COLO668 (cell line): Measurements from ENCODE around the gene ADAMTS6.
"Not testable (repeated sequence)": the region's sequence is repeated elsewhere in the genome, so short reads cannot be mapped to it uniquely, and the experiment has no call there.

Experiments
- DNase-seq: peaks from one replicate; lab custom pipeline; 2025; ENCODE audit not compliant: unreplicated experiment; lab: John Stamatoyannopoulos, UW

Gene ADAMTS6

GRCh38 chr5:65468633-65469032 lies 13.1 kb downstream of the ADAMTS6 start:
- DNase-seq: no peak

DNA sequence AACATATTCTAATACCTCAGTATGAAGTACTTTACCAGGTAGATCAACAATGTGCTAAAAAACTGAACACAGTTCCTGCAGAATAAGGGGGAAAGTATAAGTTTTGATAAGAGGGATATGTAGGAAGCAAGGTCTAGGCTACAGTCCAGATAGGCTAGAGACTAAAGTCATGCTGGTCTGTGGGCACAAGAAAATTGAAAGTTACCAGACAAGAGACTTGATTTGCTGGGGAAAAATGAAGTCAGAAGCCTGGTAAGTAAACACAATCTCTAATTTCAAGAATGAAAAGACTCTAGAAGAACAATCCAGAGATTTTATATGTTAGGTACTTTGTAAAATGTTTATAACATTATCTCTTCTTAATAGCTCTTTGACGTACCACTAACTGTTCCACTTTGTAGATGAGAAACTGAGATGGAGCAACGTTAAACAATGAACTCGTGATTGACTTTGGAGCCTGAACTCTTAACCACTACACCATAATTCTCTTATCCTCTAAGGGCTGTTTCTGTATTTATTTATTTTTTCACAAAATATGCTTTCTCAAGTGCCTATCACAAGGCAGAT lies 19.5 kb downstream of the ADAMTS6 start:
- no peak for DNase-seq

DNA sequence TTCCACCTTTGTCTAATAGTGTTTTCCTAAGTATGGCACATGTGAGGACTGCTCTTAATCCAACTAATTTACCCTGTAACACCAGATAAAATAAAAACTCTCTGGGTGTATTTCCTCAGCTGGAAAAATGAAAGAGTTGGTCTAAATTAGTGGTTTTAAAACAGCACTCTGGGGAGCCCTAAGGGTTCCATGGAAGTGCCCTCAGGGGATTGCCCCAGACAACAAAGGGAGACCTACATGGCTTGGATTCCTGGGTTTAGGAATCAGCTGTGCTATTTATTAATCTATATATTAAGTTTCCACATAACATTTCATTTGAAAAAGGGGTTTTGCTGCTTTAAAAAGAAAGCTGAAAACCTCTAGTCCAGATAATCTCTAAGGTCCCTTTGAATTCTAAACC lies 20.2 kb downstream of the ADAMTS6 start:
- no peak for DNase-seq

- DNase-seq: no peak
Observed at GRCh38 chr5:65459995-65460394, 21.7 kb downstream of the ADAMTS6 start.

GRCh38 chr5:65455064-65455463 lies 26.7 kb downstream of the ADAMTS6 start:
- DNase-seq: no peak

DNA sequence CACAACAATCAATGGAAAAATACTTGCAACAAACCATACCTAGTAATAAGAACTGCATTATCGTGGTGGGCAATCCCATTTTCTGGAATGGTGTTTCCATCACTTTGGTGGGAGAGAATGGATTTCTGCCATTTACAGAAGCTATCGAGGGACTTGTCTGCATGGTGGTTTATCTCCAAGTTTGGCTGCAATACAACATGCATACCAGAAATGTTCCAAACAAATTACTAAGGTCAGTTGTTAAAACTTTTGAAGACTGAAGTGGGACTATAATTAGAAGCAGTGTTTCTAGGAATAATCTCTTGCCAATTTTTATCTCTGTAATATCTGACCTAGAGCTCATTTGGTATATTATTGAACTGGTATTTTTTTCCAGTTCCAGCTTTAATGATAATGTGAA lies 30.3 kb downstream of the ADAMTS6 start:
- no peak for DNase-seq

DNA sequence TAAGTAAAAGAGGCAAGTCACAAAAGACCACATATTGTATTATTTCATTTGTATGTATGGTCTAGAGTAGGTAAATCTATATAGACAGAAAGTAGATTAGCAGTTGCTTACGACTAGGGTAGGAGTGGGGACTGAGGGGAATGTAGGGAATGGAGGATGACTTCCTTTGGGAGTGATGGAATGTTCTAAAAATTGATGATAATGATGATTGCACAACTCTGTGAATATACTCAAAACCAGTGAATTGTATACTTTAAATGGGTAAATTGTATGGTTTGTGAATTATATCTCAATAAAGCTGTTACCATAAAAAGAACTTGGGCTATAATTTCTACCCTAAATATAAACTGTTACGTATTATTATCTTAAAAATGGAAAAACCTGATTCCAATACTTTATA lies 35.0 kb downstream of the ADAMTS6 start:
- no peak for DNase-seq

- DNase-seq: no peak
Observed at GRCh38 chr5:65441800-65442199, 39.9 kb downstream of the ADAMTS6 start.

DNA sequence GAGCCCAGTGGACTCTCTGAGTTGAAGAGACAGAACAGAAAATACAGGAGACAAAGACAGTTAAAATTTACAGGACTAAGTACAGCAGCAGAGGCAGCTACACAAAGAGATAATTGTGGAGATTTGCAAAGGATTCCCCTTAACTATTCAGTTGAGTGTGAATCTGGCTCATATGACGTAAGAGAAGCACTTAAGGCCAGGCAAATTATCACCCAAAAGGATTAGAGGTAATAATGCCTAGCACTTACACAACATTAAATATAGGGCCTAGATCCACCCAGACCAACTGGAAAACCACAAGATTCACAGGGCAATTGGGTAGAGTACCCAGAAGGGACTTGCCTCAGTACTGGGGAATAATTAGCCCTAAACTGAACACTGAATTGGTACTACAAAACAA lies 41.3 kb downstream of the ADAMTS6 start:
- no peak for DNase-seq

DNA sequence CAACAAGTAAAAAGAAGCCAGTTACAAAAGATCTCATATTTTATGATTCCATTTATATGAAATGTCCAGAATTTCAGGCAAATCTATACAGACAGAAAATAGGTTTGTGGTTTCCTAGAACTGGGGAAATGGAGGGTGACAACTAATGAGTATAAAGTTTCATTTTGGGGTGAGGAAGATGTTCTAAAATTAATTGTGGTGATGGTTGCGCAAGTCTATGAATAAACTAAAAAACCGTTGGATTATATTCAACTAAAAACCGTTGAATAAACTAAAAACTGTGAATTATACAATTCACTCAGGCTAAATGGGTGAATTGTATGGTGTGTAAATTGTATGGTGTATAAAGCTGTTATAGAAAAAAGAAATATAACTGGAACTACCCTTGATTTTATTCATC lies 47.6 kb downstream of the ADAMTS6 start:
- no peak for DNase-seq

GRCh38 chr5:65426656-65427055 lies 55.1 kb downstream of the ADAMTS6 start:
- no peak for DNase-seq

- DNase-seq: no peak
Observed at GRCh38 chr5:65423623-65424022, 58.1 kb downstream of the ADAMTS6 start.

DNA sequence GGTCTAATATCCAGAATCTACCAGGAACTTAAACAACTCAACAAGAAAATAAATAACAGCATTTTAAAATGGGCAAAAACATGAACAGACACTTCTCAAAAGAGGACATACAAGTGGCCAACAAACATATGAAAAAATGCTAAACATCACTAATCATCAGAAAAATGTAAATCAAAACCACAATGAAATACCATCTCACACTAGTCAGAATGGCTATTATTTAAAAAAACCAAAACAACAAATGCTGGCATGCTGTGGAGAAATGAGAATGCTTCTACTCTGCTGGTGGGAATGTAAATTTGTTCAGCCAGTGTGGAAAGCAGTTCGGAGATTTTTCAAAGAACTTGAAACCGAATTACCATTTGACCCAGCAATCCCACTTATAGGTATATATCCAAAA lies 63.1 kb downstream of the ADAMTS6 start:
- no peak for DNase-seq

DNA sequence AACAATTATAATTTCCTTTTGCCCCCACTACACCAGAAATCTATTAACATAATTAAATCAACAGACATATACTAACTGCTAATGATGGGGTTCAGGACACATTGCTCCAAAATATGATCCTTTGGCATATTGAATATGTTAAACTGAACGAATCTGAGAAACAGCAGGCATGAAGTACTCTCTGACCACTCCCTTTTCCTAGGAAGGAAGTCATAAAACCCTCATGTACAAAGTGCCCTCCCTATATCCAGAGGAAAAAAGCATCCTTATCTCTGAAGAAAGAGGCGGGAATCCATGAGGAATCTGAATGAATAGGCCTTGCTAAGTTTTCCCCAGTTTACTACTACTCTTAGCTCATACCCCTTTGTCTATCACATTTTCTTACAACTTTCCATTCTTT lies 67.9 kb downstream of the ADAMTS6 start:
- no peak for DNase-seq

GRCh38 chr5:65412842-65413241 lies 68.9 kb downstream of the ADAMTS6 start:
- no peak for DNase-seq

DNA sequence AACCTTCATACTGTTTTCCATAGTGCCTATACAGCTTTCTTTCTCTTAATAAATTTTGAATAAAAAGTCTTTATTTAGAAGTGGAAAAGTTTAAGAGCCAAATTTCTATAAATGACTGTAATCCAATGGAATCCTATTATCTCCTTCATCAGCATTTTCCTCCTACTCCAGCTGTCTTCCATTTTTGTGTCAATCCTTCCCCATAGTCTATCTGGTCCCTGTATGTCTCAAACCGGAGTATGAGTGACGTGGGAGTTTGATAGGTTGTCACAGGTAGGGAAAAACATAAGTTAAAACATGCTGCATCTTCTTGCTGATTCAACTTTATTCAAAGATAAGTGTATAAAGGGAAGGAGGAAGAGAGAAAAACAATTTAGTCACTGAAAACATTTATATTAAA lies 70.4 kb downstream of the ADAMTS6 start:
- no peak for DNase-seq

GRCh38 chr5:65395526-65396155 lies 86.1 kb downstream of the ADAMTS6 start:
- DNase-seq: no peak

- DNase-seq: no peak
Observed at GRCh38 chr5:65394087-65394486, 87.6 kb downstream of the ADAMTS6 start.

- DNase-seq: no peak
Observed at GRCh38 chr5:65391591-65391990, 90.1 kb downstream of the ADAMTS6 start.

DNA sequence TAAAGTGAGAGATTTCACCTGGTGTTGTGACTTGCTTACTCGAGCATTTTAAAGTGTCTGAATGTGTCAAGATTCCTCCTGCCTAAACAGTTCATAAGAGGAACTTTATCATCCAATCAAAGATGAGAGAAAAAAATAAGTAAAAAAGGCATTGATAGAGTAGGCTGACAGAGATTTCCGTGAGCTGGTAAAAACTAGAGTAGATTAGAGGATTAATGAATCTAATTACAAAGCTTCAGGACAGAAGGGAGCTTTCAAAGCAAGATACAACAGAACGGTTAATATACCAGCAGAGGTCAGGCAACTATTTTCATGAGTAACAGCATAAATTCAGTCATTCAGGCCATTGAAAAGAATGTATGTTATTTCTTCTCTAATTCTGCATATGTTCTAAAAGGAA lies 91.5 kb downstream of the ADAMTS6 start:
- DNase-seq: no peak

DNA sequence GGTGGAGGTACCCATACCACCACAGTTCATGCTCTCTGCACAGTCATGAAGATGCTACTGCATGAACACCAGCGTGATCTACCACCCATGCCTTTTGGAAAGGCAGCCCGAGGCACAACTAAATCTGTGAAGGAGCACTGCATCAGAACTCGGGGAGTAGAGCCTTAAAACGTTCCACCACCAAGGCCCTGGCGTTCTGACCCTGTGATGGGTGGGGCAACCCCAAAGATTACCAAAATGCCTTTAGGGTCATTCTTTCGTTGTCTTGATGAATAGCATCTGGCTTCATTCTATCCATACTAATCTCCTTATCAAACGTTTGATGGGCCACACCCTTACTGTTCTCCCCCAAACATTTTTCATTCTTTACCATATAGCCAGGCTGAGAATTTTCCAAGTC lies 97.9 kb downstream of the ADAMTS6 start:
- DNase-seq: no peak

DNA sequence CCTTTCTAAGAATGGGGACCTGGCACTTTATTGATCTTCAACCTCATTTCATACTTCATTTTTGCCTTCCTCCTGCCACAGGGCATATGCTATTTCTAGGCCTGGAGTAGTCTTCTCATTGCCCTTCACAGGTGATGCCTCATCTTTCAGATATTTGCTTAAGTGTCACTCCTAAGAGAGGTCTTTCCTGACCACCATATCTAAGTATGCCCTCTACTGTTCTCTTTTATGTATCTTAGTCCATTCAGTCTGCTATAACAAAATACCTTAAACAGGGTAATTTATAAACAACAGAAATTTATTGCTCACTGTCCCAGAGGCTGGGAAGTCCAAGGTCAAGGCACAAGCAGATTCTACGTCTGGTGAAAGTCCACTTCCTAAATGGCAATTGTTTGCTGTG lies 99.1 kb downstream of the ADAMTS6 start:
- no peak for DNase-seq

- DNase-seq: not testable (repeated sequence)
Observed at GRCh38 chr5:65370505-65370904, 111.2 kb downstream of the ADAMTS6 start.
